ENCODE results near the gene LIF.
"Not testable (repeated sequence)": the region's sequence is repeated elsewhere in the genome, so short reads cannot be mapped to it uniquely, and the experiment has no call there.

The LIF gene

GRCh38 chr22:30224161-30224857 is 22.2 kb downstream of the LIF start:
- DNase-seq = no peak

DNA sequence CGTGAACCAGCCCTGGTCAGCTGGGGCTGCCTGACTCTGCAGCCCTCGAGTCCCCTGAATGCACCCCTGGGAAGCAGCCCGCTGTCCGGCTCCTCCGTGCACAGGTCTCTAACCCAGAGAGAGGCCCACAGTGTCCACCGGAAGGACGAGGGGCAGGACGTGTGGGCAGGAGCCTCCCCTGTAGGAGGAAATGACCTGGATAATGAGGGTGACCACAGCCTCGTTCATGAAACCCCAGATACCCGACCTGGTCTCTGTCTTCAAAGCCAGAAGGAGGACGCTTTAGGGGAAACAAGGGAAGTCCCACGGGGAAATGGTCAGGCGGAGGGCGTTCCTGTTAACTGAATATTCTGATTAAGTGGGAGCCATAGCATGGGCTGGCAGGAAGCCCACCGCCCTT is 23.3 kb downstream of the LIF start:
- no peak for DNase-seq

GRCh38 chr22:30222321-30222720 is 24.2 kb downstream of the LIF start:
- no peak for DNase-seq

- no peak for DNase-seq
Observed at GRCh38 chr22:30221121-30221992, 25.2 kb downstream of the LIF start.

- no peak for DNase-seq
Observed at GRCh38 chr22:30220338-30221012, 26.1 kb downstream of the LIF start.

DNA sequence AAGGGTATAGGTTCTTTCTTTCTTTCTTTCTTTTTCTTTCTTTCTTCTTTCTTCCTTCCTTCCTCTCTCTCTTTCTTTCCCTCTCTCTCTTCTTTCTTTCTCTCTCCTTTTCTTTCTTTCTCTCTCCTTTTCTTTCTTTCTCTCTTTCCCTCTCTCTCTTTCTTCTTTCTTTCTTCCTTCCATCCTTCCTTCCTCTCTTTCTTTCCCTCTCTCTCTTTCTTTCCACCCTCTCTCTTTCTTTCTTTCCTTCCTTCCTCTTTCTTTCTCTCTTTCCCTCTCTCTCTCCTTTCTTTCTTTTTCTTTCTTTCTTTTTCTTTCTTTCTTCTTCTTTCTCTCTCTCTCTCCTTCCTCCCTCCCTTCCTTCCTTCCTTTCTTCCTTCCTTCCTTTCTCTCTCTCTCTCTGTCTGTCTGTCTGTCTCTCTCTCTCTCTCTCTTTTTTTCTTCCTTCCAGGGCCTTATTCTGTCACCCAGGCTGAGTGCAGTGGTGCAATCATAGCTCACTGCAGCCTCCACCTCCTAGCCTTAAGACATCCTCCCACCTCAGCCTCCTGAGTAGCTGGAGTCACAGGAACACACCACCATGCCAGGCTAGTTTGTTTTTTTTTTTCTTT is 26.8 kb downstream of the LIF start:
- no peak for DNase-seq

GRCh38 chr22:30219049-30219654 is 27.4 kb downstream of the LIF start:
- DNase-seq = no peak

GRCh38 chr22:30217698-30218560 is 28.6 kb downstream of the LIF start:
- no peak for DNase-seq

- DNase-seq = no peak
Observed at GRCh38 chr22:30216710-30217109, 29.8 kb downstream of the LIF start.

GRCh38 chr22:30216272-30216671 is 30.3 kb downstream of the LIF start:
- not testable (repeated sequence) for DNase-seq

- peak; percentile 49 for DNase-seq
Observed at GRCh38 chr22:30214703-30215407, 31.7 kb downstream of the LIF start.

DNA sequence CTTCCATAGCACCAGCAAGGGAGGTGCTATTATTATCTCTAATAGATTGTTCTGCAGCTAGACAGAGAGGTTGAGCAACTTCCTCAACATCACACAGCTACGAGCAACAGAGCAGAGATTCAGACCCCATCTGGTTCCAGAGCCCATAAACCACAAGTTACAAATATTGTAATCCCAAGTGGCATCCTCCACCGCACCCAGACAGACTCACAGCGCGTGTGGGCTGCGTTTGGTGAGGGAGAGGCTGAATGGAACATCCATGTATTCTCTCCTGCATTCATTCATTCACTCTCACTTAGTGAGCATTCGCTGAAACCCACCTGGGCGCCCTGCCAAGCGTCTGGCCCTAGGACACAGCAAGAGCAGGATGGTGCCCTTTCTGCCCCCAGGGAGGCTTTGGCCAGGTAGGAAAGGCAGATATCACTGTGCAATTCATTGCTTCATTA is 33.5 kb downstream of the LIF start:
- no peak for DNase-seq

- DNase-seq = no peak
Observed at GRCh38 chr22:30212363-30212995, 34.1 kb downstream of the LIF start.

DNA sequence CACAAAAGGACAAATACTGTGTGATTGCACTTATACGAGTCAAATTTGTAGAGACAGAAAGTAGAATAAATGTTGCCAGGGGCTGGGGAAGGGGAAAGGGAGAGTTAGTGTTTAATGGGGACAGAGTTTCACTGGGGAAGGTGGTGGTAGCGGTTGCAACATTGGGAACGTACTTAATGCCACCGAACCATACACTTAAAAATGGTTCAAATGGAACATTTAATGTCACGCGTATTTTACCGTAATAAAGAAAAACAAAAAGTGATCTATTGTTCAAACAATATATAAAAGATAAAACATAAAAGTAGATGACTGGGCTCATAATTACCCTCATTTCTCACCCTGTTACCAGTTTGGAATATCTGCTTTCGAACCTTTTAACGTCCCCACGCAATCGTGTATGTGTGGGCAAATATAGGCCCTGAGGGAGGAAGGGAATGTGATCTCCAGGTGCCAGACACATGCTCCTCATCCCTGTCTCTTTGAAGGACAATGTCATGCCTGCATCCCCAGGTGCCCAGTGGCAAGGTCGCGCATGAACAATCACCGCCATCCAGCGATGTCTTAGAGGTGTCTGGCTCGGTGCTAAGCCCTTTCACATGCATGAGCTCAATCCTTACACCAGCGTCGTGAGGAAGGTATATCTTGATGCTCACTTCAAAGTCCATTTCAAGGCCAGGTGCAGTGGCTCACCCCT is 35.3 kb downstream of the LIF start:
- no peak for DNase-seq

GRCh38 chr22:30210235-30210909 is 36.2 kb downstream of the LIF start:
- no peak for DNase-seq

GRCh38 chr22:30209642-30210041 is 36.9 kb downstream of the LIF start:
- no peak for DNase-seq

DNA sequence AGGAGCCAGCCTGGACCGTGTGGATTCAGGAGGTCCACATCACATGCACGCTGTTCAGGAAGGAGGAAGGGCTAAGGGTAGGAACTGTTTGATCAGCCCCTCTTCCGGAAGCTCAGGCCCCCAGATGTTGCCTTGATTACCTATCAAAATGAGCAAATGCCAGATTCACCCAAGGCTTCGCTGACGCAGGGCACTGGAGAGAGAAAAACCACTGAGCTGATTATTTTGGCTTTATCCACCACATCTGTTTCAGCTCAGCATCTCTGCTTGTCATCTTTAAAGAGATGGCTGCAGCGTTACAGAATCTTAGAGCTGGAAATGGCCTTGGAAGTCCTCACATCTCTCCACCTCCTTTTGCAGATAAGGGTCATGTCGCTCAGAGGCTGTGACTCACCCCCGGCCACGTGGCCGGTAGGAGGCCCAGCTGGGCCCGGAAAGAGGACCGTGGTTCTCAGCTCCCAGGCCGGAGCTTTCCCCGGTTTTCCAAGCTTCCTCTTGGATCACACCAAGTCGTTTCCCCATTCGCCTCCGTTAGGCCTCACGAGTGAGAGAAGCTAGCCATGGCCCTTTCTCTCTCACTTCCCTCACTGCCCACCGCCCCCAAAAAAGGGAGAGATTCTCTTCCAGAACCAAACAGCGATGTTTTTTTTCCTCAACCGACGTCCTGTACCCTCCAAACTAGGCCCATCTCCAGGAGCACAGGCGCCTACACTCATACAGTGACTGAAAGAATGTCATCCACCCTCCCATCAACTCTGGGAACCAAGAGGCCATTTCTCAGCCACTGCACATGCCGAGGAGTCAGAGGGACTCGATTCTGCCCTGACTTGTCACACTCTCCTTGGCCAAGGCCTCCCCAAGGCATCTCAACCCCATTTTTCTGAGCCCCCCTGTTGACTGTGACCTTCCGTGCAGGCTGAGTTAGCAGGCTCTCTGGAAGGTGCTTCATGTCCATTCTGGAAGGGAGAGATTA is 37.6 kb downstream of the LIF start:
- DNase-seq = no peak

DNA sequence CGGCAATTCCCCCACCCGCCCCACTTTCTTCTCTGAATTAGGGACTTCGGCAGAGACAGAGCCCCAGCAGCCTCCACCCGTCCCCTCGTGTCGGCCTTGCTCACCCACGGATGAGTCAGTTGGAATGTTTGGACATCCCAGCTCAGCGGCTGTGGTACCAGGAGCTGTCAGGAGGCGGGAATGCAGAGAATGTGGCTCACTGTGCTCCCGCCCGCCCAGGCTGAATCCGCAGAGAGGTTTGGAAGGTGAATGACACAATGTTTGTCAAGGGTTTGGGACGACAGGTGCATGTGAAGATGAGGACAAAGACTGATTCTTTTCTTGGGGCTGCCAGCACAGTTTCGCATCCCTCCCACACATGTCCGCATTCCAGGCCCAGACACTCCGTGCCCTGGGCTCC is 39.6 kb downstream of the LIF start:
- DNase-seq = no peak

Measured in NCI-H2171 treated with DMSO at 0.1 percent for 48 hours (cell line).